GM19463 (cell line): ENCODE data around the gene LMBR1L.
"Not testable (repeated sequence)": the region's sequence is repeated elsewhere in the genome, so short reads cannot be mapped to it uniquely, and the experiment has no call there.

ENCODE experiments used
- ATAC-seq: cut with Tn5 transposase; IDR thresholded peaks from one replicate; pipeline ENCODE4 v1.9.1; 2021; ENCODE audit warnings: mild to moderate bottlenecking, moderate library complexity; ENCODE audit not compliant: unreplicated experiment

Gene LMBR1L, protein sequence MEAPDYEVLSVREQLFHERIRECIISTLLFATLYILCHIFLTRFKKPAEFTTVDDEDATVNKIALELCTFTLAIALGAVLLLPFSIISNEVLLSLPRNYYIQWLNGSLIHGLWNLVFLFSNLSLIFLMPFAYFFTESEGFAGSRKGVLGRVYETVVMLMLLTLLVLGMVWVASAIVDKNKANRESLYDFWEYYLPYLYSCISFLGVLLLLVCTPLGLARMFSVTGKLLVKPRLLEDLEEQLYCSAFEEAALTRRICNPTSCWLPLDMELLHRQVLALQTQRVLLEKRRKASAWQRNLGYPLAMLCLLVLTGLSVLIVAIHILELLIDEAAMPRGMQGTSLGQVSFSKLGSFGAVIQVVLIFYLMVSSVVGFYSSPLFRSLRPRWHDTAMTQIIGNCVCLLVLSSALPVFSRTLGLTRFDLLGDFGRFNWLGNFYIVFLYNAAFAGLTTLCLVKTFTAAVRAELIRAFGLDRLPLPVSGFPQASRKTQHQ

DNA sequence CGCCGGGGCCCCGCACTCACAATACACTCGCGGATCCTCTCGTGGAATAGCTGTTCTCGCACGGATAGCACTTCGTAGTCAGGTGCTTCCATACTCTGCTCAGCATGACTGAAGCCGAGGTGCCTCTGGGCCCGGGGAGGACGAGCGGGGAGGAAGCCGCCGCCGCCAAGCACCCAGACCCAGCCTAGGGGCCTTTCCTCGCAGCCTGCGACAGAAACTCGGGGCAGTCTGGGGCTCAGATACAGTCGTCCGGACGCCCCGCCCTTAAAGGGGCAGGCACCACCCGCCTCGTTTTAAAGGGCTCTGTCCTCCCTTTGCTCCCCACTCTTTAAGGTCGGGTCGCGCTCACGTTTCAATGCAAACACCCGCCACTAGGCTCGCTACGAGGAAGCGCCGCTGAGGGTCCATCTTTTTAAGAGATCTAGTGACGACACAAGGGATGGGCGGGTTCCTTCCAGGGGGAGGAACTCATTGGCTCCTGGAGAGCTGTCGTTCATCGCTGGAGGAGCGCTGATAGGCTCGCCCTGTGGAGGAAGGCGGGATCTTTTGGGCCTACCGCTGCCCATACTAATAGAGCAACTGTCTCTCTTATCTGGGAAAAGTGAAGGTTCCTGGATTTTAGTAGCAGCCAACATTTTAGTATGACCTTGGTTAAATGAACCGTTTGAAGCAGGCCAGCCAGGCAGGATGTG is at the start of gene LMBR1L:
Gene LMBR1L, minus strand, starts transcription at position 384 of the 692 bp plus-strand sequence. Its CDS starts 292 bp downstream, at position 92.
- peak; percentile 98 for ATAC-seq

DNA sequence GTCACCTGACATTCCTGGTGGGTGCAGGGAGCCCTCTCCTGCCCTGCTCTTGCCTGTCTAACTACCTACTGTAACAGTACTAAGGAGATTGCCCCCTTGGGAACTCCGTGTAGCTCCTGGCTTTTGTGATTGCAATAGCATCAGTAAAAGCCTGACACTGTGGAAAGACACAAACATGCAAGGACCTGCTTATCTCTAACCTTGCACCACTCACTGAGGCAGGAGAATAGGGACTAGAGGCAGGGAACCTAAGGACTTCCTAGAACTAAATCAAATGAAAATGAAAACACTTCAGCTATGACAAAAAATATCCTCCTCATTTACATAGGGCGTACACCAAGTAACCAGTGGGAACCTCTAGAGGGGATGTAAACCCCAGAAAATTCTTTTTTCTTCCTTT is 49.8 kb upstream of the LMBR1L start:
- no peak for ATAC-seq

DNA sequence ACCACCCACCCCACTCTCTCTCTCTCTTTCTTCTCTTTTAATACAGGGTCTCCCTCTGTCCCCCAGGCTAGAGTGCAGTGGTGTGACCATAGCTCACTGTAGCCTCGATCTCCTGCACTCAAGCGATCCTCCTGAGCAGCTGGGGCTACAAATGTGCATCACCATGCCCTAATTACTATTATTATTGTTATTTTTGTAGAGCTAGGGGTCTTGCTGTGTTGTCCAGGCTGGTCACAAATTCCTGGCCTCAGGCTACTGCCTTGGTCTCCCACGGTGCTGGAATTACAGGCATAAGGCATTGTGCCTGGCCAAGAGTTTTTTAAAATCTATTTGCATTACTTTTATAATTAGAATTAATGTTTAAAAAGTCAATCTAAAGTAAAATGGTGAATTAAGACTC is 43.6 kb upstream of the LMBR1L start:
- ATAC-seq, result no peak

DNA sequence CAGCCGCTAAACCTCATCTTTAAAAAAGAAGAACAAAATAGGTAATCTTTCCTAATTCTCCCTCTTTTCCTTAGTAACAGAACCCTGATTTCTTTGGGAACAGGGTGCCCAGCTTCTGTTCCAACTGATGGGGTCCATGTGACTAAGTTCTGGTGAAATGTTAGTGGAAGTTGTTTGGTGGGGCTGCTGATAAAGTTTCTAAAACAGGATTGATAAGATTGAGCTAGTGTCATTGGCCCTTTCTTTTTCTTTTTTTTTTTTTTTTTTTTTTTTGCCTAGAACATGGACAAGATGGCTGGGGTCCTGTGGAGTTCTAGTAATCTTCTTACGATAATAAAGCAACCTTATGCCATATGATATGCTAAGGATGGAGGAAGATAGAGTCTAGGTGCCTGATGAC is 36.7 kb upstream of the LMBR1L start:
- ATAC-seq, result no peak

DNA sequence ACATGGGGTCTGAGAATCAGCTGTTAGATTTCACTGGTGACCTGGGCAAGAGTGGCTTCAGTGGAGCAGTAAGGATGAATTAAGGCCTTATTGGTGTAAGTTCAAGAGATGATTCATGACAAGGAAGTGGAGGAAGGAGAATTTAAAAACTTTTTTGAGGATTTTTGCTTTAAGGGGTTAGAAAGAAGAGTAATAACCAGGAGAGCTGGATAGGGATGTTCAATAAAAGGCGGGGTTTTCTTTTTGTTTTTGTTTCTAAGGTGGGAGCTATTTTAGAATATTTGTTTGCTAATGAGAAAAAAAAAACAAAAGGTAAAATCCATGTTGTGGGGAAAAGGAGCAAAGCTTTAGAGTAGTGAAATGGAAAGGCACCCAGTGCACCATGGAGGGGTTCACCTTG is 35.8 kb upstream of the LMBR1L start:
- ATAC-seq, result no peak

DNA sequence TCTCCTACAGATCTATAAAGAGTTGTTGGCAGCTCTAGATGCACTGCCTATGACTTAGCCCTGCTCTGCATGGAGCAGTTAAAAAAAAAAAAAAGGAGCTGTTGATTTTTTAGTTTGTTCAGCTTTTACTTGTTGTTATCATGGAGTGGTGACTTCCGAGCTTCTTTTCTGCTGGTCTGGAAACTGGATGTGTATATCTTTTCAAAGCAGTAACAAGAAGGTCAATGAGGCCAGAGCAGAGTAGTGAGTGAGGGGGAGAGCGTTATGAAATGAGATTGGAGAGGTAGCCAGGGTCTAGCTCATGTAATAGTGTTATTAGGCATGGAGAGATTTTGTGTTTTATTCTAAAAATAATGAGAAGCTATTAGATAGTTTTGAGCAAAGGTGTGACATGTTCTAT is 33.7 kb upstream of the LMBR1L start:
- ATAC-seq, result no peak

DNA sequence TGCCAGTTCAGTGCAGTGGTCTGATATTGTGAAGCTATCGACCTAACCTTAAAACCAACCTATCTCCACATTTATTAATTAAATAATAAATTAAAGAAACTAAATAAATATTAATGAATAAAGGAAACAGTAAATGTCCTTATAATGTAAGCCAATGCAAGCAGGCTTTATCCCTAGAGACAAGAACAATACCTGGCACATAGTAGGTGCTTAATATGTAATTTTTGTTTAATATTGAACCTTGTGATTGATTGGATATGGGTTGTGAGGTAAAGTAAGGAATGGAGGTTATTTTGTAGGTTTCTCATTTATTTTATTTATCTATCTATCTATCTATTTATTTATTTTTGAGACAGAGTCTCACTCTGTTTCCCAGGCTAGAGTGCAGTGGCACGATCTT is 28.4 kb upstream of the LMBR1L start:
- ATAC-seq, result no peak

DNA sequence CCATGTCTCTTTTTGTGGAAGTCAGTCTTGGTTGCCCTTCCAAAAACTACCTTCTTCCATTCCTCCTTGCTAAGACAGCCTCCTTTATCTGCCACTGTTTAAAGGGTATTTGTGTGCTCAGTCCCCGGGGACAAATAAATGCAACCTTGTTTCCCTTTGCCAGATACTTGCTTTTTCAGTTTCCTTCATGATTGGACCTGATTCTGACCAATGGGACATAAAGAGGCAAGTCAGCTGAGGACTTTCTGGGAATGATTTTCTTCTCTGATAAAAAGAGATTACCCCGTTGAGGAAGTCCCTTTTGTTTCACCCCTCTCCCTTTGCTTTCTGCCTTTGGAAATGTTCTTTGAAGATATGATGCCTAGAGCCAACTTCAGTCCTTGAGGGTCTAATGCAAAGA is 27.9 kb upstream of the LMBR1L start:
- no peak for ATAC-seq

DNA sequence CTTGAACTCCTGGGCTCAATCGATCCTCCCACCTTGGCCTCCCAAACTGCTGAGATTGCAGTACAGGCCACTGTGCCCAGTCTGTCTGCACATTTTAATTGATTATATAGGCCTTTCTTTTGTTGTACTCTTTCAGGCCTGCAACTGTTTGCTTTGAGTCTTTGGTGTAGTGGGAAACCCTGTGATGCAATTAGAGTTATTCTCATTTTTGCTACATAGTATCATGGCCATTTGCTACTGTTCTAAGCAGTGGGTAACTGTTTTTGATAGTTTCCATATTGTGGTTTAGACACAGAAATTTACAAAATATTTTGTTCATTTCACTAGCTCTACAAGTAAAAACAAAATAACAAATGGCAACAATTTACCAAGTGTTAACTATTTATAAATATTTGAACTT is 26.8 kb upstream of the LMBR1L start:
- no peak for ATAC-seq

DNA sequence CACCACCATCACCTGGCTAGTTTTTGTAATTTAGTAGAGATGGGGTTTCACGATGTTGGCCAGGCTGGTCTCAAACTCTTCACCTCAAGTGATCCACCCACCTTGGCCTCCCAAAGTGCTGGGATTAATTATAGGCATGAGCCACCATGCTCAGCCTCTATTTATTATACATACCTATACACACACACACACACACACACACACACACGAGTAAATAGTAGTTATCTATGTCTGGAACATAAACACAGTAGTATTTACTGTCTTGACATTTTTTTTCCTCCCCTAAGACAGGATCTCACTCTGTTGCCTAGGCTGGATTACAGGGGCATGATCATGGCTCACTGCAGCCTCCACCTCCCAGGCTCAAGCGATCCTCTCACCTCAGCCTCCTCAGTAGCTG is 26.4 kb upstream of the LMBR1L start:
- ATAC-seq, result not testable (repeated sequence)

DNA sequence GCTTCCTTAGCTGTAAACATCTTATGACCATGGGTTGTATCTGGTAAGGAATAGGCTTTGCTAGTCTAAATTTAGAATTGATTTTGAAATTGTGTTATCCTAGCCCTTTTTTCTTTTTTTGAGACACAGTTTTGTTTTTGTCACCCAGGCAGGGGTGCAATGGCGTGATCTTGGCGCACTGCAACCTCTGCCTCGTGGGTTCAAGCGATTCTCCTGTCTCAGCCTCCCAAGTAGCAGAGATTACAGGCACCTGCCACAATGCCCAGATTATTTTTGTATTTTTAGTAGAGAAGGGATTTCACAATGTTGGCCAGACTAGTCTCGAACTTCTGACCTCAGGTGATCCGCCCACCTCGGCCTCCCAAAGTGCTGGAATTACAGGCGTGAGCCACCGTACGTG is 22.9 kb upstream of the LMBR1L start:
- no peak for ATAC-seq

DNA sequence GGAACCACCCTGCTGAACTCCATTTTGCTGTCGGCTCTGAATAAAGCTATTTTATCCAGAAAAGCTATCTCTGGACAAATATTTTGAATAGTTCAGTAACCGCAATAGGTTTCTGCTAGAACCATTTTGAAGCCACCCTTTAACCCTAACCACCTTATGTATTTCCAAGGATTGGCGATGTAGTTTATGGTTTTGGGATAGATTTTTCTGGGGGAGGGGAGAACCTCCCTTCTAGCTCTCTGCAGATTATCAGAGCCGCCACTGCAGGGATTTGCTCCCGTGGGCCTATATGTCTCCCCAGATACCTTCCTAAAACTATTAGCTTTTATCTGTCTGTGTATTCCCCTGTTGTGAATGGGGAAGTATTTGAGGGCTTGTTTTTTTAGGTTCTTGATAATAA is 22.4 kb upstream of the LMBR1L start:
- no peak for ATAC-seq

DNA sequence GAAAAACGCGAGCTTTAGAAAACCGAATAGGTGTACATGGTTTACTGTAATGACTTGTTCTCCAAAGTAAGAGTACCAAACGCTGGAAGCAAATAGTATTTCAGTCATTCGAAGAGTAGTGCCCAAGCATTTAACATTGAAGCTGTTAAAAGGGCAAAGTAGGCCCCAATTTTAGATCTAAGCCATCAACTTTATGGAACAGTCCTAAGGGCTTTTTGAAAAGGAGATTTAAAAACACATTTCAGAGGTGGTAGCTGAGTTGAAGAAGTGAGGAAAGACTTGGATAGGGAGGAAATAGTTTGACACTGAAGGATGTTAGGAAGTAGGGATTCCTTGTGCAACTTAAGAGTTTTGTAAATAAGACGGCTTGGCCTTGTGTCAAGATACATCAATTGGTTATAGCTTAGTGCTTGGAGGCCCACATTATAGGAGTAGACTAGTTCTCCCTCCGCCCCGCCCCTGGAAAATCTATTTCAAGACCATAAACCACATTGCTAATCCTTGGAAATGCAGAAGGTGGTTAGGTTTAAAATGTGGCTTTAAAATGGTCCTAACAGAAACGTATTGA is 21.3 kb upstream of the LMBR1L start:
- ATAC-seq, result no peak

DNA sequence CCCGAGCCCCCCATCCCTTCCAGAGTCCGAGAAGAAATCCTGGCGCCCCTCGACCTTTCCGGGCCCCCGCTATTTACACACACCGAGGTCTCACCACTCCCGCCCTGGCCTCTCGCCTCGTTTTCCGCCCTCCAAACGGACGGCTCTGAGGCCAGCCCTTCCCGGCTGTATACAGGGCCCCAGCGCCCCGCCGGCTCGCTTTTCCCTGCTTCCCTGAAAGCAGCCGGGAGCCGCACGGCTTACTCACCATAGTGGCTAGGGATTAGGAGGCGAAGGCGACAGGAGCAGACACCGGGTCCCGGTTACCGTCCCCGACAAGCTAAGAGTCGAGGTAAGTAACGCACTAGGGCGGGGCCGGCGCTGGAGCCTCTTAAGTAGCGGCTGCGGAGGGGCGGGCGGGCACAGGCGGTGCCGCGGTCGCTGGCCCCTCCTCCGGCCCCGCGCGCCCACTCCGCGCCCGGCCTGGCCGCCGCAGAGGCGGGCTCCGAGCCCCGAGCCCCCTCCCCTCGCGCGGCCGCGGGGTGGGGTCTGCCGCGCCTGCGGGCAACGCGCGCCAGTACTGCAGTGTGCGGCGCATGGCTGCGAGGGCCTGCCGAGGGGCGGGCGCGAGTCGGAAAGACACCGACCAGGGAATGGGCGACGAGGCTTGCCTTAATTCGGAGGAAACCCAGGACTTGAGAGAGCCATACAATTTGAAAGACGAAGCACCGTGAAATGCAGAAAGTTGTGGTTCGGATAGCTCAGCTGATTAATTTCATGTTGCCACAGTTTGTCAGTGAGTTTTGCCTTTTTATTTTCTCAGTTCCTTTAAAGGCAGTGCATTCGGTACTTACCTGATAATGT is 20.6 kb upstream of the LMBR1L start, which contains the start of gene TUBA1B:
Gene TUBA1B, minus strand, starts transcription at position 345 of the 843 bp plus-strand sequence. Its CDS starts 95 bp downstream, at position 250.
- peak; percentile 74 for ATAC-seq

DNA sequence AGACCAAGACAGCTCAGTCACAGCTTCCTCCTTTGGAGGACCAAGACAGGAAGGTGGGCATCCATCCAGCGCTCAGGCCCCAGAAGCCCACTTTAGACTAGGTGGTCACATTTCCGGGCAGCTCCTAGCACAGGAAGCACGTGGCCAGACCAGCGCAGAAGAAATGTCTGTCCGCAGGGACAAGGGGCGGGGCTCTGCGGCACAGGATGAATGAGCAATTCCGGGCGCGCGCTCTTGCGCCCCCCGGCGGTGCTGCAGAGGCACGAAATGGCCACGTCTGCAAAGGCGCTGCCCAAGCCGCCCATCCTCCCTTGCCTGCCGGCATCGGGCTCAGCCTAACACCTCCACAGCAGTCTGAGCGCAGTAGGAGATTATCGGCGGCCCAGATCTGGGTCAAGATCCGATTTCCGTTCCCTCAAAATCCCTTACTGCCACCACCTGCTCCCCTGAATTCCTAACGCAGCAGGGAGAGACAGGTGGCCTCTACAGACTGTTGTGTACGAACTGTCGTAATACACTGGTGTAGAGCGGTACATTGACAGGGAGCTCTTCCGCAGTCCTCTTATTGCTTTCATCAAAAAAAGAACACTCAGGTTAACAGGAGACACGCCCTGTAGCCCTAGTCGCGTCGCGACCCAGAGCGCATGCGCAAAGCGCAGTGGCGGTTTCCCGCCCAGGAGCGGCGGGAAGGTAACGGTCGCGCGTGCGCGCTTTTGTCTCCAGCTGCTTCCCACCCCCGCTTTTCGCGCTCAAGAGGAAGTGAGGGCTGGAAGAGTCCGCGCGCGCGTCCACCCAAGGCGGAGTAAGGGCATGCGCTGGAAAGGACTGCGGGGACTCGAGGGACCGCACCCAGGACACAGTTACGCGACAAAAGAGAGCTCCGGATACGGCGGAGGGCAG is 19.8 kb upstream of the LMBR1L start:
- peak; percentile 44 for ATAC-seq

DNA sequence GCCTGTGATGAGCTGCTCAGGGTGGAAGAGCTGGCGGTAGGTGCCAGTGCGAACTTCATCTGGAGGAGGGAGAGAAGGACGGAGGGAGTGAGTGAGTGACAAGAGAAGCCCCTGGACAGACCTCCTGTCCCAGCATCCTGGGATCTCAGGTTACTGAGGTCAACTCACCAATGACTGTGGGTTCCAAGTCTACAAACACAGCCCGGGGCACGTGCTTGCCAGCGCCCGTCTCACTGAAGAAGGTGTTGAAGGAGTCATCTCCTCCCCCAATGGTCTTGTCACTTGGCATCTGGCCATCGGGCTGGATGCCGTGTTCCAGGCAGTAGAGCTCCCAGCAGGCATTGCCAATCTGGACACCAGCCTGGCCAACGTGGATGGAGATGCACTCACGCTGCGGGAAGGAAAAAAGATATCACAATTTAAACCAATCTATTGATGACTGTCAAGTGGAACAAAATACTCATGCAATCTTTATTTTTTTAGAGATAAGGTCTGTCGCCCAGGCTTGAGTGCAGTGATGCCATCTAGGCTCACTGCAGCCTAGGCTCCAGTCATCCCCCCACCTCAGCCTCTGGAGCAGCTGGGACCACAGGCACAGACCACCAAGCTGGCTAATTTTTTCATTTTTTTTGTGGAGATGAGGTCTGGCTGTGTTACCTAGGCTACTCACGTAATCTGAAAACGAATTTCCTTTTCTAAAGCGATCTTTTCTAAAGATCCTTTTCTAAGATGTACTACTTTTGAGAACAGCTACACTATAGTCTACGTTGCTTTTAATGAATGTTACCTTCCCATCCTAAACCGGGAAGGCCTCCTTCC is 18.9 kb upstream of the LMBR1L start:
- no peak for ATAC-seq

DNA sequence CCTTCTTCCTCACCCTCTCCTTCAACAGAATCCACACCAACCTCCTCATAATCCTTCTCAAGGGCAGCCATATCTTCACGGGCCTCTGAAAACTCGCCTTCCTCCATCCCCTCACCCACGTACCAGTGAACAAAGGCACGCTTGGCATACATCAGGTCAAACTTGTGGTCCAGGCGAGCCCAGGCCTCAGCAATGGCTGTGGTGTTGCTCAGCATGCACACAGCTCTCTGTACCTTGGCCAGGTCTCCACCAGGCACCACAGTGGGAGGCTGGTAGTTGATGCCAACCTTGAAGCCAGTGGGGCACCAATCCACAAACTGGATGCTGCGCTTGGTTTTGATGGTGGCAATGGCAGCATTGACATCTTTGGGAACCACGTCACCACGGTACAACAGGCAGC is 17.3 kb upstream of the LMBR1L start:
- ATAC-seq, result not testable (repeated sequence)

DNA sequence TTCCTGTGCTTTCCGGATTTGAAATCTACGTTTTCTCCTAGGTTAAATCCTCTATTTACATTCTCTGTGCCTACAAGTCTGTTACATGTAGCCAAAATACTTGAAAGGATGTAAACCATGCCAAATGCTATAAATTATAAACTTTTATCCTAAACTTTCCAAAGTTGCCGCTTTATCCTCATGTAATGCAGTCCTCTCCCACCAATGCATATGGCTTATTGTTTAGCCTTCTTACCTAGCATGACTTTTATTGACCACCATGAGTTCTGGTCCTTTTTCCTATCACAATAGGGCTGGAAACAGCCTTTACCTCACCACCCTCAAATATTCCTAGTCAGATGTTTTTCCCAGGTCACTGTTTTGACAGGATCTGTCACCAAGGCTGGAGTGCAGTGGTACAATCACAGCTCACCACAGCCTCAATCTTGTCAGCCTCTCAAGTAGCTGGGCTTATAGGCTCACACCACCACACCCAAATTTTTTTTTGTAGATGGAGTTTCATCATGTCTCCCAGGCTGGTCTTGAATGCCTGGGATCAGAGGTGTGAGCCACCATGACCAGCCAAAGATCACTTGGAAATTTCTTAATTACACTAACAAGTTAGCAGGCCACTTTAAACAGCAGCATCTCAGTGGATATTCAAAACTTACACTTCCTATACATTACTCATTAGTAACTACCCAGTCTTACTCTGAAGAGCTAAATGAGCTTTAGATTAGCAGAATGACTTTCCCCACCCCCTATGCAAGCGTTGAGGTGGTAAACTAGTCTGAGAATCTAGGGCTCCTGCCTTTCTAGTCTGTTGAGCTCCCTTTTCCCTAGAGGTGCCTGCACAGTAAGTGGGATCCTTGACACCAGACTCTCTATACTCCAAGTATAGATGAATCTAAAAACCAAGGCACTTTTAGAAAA is 16.5 kb upstream of the LMBR1L start:
- no peak for ATAC-seq
